CD4-positive, alpha-beta T cell (primary cell): Measurements from ENCODE around the gene SYCP2. TPM values are rescaled to one million over a fixed set of nuclear protein-coding genes. Genes with fewer than 3 reads are reported as not detected.

ENCODE experiments used
- ATAC-seq: fragments of 200-7000 bp; cut with Tn5 transposase; one replicate; pipeline ENCODE4 v1.10.0; 2022; ENCODE audit warnings: mild to moderate bottlenecking; ENCODE audit not compliant: poor library complexity
- CTCF ChIA-PET: fragments of 350-600 bp; sonication (Branson Sonifier 250); formaldehyde crosslinking; loops from one replicate; lab custom pipeline; 2021; ENCODE audit warnings: antibody characterized with exemption, inconsistent platforms; lab: Charles Lee
- POLR2A ChIA-PET: fragments of 350-600 bp; sonication (Branson Sonifier 250); formaldehyde crosslinking; loops from one replicate; lab custom pipeline; 2021; ENCODE audit warnings: antibody characterized with exemption, inconsistent platforms; lab: Charles Lee
- DNase-seq, 14 experiments: peaks; one replicate each; pipeline ENCODE4 v3.0.0-alpha.2; 2013 to 2020; ENCODE audit warnings: mixed read lengths in 2 of 14
- H3K27ac ChIP-seq, 2 donors: one replicate each; pipeline versions ENCODE4 v1.5.1 to v1.7.0; 2013; ENCODE audit warnings: low read length in 2 of 2, low read depth in 1 of 2, mild to moderate bottlenecking in 1 of 2
- H3K27me3 ChIP-seq, 2 experiments: 1 replicate in 1 of 2; 2 replicates in 1 of 2; pipeline versions ENCODE4 v1.6.1 to v1.7.0; 2013; ENCODE audit warnings: low read length in 2 of 2, control low read depth in 1 of 2, mild to moderate bottlenecking in 1 of 2, moderate library complexity in 1 of 2; ENCODE audit not compliant: insufficient read depth in 2 of 2, control insufficient read depth in 1 of 2
- H3K36me3 ChIP-seq: one replicate; pipeline ENCODE4 v1.6.1; 2013; ENCODE audit warnings: low read length, control low read depth; ENCODE audit not compliant: insufficient read depth
- H3K4me1 ChIP-seq: one replicate; pipeline ENCODE4 v1.6.1; 2013; ENCODE audit warnings: low read length, control low read depth; ENCODE audit not compliant: insufficient read depth
- H3K4me3 ChIP-seq: one replicate; pipeline ENCODE4 v1.5.1; 2013; ENCODE audit warnings: mild to moderate bottlenecking, low read length, moderate library complexity
- H3K9me3 ChIP-seq, 2 experiments: 1 replicate in 1 of 2; 2 replicates in 1 of 2; pipeline versions ENCODE4 v1.6.1 to v1.7.0; 2013; ENCODE audit warnings: low read length in 2 of 2, mild to moderate bottlenecking in 2 of 2, control low read depth in 1 of 2, moderate library complexity in 1 of 2; ENCODE audit not compliant: control insufficient read depth in 1 of 2, insufficient read depth in 1 of 2
- H3K27ac Mint-ChIP-seq: one replicate; pipeline ENCODE4 v1.8.0; 2020; ENCODE audit warnings: mixed read lengths
- H3K27me3 Mint-ChIP-seq: one replicate; pipeline ENCODE4 v1.8.0; 2021; ENCODE audit warnings: mixed read lengths
- H3K36me3 Mint-ChIP-seq: one replicate; pipeline ENCODE4 v1.8.0; 2021; ENCODE audit warnings: low read depth, mixed read lengths
- H3K4me1 Mint-ChIP-seq: one replicate; pipeline ENCODE4 v1.8.0; 2021; ENCODE audit warnings: low read depth, mixed read lengths
- H3K4me3 Mint-ChIP-seq: one replicate; pipeline ENCODE4 v1.8.0; 2020; ENCODE audit warnings: mild to moderate bottlenecking, mixed read lengths
- H3K9me3 Mint-ChIP-seq: one replicate; pipeline ENCODE4 v1.8.0; 2020; ENCODE audit warnings: mixed read lengths
- intact Hi-C, 2 experiments: fragments of 100-400 bp; cut with DNase I in 1 of 2; cut with micrococcal nuclease in 1 of 2; formaldehyde crosslinking; loops; one replicate each; pipeline versions ENCODE4 v1.15.1 to v1.9.0; 2023 to 2025; cut with DNase I, micrococcal nuclease
- total RNA-seq, 174 experiments: library from RNA in 2 of 174; stranded (reverse) in 2 of 174; gene quantifications; one replicate each; pipeline ENCODE4 v1.2.3 and lab custom pipeline; 2021 to 2026
- TF ChIP-seq, protein P1 (sequence below): fragments of 200-600 bp; IDR thresholded peaks from one replicate; pipeline ENCODE4 v1.8.0; 2022; ENCODE audit warnings: antibody characterized with exemption, mild to moderate bottlenecking

Gene SYCP2
- total RNA-seq, 2 experiments from 2014 or later = 4.4 to 4.6 TPM

DNA sequence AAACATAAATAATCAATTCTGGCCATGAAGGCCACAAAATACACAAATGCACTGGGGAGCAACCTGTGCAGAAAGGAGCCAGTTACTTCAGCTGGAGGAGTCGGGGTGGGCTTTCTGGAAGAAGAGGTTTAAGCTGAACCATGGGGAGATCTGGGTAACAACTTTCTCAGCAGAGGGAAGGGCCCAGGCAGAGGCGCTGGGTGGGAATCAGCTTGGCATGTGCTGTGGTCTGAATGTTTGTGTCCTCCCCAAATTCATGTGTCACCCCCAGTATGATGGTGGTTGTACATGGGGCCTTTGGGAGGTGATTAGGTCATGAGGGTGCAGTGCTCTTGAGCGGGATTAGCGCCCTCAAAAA, 107.9 kb downstream of the SYCP2 start:
- no peak overlapping the region for H3K27ac ChIP-seq
- Mint-ChIP-seq H3K27ac (no peak overlapping the region), H3K36me3 (no peaks in the 10 kb centered on the region), H3K9me3 (no peaks in the 10 kb centered on the region), H3K4me1 (no peaks in the 10 kb centered on the region), H3K4me3 (no peak overlapping the region), H3K27me3 (peaks cover 21% of the 10 kb centered on the region)
- H3K4me3 ChIP-seq = no peak overlapping the region
- peaks cover 0 to 2% of the 10 kb centered on the region in 2 experiments for H3K27me3 ChIP-seq
- H3K4me1 ChIP-seq = no peaks in the 10 kb centered on the region
- POLR2A ChIA-PET = no interaction called here
- no peak for ATAC-seq
- CTCF ChIA-PET = no interaction called here
- intact Hi-C loops = no loop called here
- TF ChIP-seq, protein P1, sequence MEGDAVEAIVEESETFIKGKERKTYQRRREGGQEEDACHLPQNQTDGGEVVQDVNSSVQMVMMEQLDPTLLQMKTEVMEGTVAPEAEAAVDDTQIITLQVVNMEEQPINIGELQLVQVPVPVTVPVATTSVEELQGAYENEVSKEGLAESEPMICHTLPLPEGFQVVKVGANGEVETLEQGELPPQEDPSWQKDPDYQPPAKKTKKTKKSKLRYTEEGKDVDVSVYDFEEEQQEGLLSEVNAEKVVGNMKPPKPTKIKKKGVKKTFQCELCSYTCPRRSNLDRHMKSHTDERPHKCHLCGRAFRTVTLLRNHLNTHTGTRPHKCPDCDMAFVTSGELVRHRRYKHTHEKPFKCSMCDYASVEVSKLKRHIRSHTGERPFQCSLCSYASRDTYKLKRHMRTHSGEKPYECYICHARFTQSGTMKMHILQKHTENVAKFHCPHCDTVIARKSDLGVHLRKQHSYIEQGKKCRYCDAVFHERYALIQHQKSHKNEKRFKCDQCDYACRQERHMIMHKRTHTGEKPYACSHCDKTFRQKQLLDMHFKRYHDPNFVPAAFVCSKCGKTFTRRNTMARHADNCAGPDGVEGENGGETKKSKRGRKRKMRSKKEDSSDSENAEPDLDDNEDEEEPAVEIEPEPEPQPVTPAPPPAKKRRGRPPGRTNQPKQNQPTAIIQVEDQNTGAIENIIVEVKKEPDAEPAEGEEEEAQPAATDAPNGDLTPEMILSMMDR = no peak
- no peaks in the 10 kb centered on the region for H3K9me3 ChIP-seq
- H3K36me3 ChIP-seq = no peaks in the 10 kb centered on the region
- DNase-seq = no peak

DNA sequence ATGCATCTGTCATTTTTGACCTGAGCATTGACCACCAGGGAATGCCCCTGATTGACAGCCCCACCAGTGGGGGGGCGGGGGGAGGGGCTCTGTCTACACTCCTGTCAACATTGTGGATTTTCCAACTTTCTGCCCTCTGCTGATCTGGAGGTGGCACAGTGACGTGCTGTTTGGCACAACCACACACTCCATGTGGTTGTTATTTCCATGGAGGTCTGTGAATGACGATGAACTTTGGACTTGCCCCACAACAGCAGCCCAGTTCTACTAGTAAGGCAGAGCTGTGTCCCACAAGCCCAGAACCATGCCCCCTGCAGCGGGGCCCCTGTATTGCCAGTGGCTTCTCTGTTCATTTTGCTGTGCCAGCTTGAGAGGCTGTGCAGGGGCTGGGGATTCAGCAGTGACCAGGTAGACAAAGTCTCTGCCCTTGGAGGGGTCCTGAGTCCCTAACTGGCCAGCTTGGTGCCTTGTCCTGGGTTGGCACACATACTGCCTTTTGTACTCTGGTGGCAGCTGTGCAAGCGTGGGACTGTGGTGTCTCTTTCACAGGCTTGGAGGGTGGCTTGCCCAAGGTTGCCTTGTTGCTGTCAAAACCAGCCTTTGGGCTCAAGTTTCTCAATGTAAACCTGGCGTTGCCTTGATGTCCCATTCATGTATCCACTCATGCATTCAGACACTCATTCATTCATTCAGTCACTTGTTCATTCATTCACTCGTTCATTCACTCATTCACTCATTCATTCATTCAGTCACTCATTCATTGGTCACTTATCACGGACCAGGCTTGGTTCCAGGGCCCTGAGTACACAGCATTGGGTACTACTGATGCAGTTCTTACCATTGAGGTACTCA, 108.5 kb downstream of the SYCP2 start:
- CTCF ChIA-PET = no interaction called here
- H3K27me3 ChIP-seq = peaks cover 0 to 2% of the 10 kb centered on the region in 2 experiments
- intact Hi-C loops = no loop called here
- TF ChIP-seq, protein P1 = no peak
- no peak overlapping the region for H3K4me3 ChIP-seq
- no peaks in the 10 kb centered on the region for H3K36me3 Mint-ChIP-seq
- no peaks in the 10 kb centered on the region for H3K9me3 ChIP-seq
- H3K4me3 Mint-ChIP-seq = no peak overlapping the region
- H3K27me3 Mint-ChIP-seq = peaks cover 17% of the 10 kb centered on the region
- H3K4me1 ChIP-seq = no peaks in the 10 kb centered on the region
- ATAC-seq = no peak
- no peak overlapping the region for H3K27ac Mint-ChIP-seq
- H3K27ac ChIP-seq = no peak overlapping the region
- no peaks in the 10 kb centered on the region for H3K4me1 Mint-ChIP-seq
- no peaks in the 10 kb centered on the region for H3K9me3 Mint-ChIP-seq
- DNase-seq = no peak
- POLR2A ChIA-PET = no interaction called here
- no peaks in the 10 kb centered on the region for H3K36me3 ChIP-seq

DNA sequence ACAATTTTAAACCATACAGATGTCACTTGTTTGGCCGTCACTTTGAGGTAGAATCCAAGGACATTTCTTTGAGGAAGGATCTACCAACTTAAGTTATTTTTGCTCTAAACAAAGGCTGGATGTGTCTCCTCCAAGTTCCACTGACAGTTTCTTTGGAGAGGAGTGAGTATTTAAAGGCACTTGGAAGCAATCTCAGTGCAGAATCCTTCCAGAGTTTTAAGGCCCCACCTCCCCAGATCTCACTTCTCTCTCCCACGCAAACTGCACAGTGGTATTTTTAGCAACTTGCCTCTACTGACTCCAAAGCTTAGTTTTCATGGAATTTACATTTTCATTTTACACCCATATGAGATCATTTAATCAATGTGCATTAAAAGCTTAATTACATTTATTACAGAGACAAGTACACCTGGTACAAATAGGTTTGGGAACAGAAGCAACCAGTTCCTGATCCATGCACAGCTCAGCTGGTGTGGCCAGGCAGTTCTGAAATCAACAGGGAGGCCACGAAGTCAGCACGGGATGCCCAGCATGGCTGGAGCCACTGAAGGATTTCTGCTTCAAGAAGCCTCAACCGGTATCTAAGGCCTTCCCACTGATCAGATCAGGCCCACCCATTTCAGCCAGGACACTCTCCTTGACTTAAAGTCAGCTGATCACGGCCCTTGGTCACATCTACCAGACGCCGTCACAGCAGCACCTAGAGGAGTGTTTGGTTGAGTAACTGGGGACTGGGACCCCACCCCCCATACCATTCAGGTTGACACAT, 109.8 kb downstream of the SYCP2 start:
- peaks cover 0 to 4% of the 10 kb centered on the region in 2 experiments for H3K9me3 ChIP-seq
- no peak for DNase-seq
- no peak overlapping the region for H3K4me3 ChIP-seq
- Mint-ChIP-seq H3K9me3 (no peaks in the 10 kb centered on the region), H3K4me3 (no peak overlapping the region), H3K27ac (no peak overlapping the region), H3K4me1 (no peaks in the 10 kb centered on the region), H3K27me3 (peaks cover 12% of the 10 kb centered on the region), H3K36me3 (no peaks in the 10 kb centered on the region)
- TF ChIP-seq, protein P1 = no peak
- no peak overlapping the region for H3K27ac ChIP-seq
- peaks cover 0 to 6% of the 10 kb centered on the region in 2 experiments for H3K27me3 ChIP-seq
- H3K4me1 ChIP-seq = no peaks in the 10 kb centered on the region
- POLR2A ChIA-PET = no interaction called here
- no peaks in the 10 kb centered on the region for H3K36me3 ChIP-seq
- CTCF ChIA-PET = no interaction called here
- intact Hi-C loops = no loop called here
- no peak for ATAC-seq
